GM15510 (cell line): ENCODE data around the gene SLAMF7.

ENCODE experiments used
- POLR2A ChIP-seq: IDR thresholded peaks from 3 replicates; pipeline ENCODE4 v1.6.1; 2011; ENCODE audit warnings: borderline replicate concordance; ENCODE audit not compliant: insufficient read length; ENCODE audit errors: extremely low read depth

SLAMF7 gene

GRCh38 chr1:160755461-160755860 is 16.4 kb downstream of the SLAMF7 start:
- TF ChIP-seq POLR2A = no peak

- TF ChIP-seq POLR2A = no peak
These were observed 17.1 kb downstream of the SLAMF7 start for GRCh38 chr1:160755911-160756848.

DNA sequence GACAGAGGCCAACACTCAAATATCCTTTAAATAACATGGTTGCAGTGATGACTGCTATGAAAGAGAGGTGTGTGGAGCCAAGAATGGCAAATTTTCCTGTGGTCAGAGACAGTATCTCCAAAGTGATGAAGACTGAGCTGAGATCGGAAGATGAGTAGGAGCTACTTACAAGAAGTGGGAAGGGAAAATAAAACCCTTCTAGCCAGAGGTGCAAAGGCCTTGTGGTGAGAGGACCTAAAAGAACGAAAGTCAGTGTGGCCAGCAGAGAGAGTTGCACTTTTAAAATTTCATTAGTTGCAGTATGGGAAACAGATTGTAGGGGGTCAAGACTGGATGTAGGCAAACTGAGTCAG is 17.8 kb downstream of the SLAMF7 start:
- TF ChIP-seq POLR2A = no peak

DNA sequence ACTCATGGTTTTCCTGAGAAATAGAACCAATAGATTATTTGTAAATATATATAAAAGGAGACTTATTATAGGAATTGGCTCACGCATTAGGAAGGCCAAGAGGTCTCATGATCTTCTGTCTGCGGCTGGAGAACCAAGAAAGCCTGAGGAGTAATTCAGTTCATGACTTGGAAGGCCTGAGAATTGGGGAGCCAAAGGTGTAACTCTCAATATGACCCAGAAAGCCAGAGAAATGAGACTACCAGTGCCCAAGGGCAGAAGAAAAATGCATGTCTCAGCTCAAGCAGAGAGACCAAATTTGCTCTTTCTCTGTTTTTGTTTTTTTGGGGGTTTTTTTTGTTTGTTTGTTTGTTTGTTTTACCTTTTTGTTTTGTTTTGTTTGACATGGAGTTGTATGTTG is 19.5 kb downstream of the SLAMF7 start:
- TF ChIP-seq POLR2A = no peak

DNA sequence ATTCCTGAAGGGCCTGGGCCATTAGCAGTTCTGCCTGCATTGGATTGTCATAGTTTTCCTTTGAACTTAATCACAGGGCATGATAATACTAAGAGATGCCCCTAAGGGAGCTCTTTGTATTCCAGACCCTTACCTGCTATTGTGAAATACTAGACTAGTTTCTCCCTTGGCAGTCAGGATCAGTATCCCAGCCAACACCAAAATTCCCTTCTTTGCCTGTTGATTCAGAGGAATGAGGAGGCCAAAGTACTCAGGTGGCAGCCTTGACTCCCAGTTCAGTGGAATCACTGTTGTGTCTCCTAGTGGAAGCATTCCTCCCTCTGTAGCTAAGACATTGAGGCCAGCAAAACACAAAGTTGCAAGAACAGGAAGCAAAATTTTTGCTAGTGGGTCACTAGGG is 20.7 kb downstream of the SLAMF7 start:
- no peak for TF ChIP-seq POLR2A

DNA sequence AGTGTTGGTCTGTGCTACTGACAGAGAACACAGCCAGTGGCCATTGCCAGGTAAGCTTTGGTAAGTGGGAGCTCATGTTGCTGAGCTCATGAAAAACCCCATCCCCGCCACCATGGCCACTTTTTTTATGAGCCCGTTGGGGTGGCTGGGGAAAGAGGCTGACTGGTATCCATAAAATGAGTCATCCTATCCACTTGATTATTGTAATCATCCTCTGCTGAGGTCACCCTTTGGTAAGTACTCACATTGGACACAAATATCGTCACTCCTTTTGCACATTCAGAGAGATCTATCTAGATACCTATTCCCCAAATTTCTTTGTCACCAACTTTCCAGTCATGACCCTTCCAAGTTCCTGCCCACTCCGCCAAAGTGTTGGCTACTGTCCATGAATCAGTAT is 22.0 kb downstream of the SLAMF7 start:
- no peak for TF ChIP-seq POLR2A

DNA sequence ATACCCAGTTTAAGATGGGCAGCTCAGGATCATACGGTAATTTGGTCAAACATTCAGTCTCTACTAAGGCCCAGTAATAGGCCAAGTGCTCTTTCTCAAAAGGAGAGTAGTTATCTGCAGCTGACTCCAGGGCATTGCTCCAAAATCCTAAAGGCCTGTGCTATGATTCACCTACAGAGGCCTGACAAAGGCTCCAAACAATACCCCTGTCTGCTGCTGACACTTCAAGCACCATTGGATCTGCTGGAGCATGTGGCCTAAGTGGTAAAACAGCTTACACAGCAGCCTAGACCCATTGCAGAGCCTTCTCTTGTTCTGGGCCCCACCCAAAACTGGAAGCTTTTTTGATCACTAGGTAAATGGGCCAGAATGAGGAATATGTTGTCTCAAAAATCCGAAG is 22.8 kb downstream of the SLAMF7 start:
- no peak for TF ChIP-seq POLR2A

DNA sequence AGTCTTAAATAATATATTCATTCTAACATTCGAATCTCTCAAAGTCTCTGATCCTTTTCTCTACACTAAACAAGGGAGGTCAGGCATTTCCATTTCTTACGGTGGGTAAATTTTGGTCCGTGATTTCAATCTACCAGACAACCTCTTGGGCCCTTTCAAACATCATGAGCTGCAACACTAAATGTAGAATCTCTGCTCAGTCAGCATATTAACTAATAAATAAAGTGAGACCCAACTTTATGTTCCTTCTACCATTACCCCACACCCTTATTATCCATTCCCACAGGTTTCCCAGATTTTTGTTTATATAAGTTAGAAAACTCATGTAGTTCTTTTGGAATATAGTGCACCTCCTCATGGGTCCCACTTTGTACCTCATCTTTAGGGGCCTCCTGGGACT is 24.9 kb downstream of the SLAMF7 start:
- TF ChIP-seq POLR2A = no peak

GRCh38 chr1:160767395-160768294 is 28.6 kb downstream of the SLAMF7 start:
- TF ChIP-seq POLR2A = peak; percentile 34

DNA sequence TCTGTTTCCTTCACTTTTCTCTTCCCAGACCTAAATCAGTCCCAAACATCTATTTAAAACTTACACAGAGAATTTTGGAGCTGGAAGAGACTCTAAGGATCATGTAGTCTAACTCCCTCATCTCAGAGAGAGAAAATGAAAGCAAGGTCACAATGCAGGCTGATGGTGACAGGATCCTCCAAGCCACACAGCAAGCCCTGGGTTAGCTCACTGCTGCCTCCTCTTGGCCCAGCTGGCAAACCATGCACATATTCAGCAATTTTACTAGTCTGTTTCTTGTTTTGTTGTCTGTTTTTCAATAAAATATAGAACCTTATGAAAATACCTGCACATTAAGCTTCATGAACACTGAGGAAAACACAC is 29.2 kb downstream of the SLAMF7 start:
- no peak for TF ChIP-seq POLR2A

DNA sequence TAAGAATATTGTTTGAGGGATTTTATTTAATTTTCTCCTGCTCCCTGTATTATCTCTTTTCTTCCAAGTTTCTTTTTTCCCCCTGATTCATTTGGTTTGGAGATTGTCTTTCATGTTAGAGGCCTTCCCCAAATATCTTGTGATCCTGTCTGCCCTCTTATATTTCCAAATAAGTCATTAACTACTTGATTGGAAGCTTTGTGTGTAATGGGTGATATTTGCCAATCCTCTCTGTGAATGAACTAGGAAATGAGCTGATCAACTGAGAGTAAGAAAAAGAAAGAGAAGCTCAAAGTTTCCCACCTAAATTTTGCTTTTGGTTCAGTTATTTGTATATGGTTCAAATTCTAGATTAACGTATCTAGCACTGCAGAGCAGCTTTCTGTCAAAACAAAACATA is 33.3 kb downstream of the SLAMF7 start:
- TF ChIP-seq POLR2A = no peak

DNA sequence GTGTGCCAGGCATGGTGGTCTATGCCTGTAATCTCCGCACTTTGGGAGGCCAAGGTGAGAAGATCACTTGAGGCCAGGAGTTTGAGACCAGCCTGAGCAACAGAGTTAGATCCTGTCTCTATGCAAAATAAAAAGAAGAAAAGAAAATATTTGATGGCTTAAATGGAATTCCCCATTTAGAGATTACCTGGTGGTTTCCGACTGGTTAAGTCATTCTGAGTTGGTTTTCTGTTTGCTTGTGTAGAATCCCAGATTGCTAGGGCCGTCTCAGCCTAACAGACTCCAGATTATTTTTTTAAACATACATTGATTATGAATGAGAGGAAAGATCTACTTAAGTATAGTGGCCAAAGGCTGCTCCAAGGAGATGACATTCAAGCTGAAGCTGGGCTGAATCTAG is 34.0 kb downstream of the SLAMF7 start:
- TF ChIP-seq POLR2A = no peak

GRCh38 chr1:160774886-160775719 is 36.1 kb downstream of the SLAMF7 start:
- no peak for TF ChIP-seq POLR2A

DNA sequence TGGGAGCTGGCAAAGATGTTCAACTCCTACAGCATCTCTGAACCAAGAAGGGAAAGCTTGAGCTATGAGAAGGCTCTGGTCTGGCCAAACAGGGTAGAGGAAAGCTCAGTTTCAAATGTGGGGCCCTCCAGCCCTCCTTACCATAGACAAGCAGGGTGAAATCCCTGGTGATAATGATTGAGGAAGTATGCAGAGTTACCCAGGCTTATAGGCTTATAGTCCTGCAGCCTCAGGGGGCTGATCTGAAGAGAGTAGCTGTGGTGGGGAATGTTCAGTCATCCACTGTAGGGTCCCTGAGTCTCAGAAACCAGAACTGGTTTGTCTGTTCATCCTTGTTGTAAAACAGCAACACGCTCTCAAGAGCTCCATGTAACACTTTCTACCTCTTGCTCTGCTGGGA is 37.1 kb downstream of the SLAMF7 start:
- TF ChIP-seq POLR2A = no peak
